Ovary (tissue), 10 donors: ENCODE results near the gene TIMP1. TPM values are rescaled to one million over a fixed set of nuclear protein-coding genes. Genes with fewer than 3 reads are reported as not detected.

ENCODE experiments used
- DNase-seq, 5 donors: peaks; one replicate each; pipeline ENCODE4 v3.0.0-alpha.2; 2019 to 2020
- H3K27ac ChIP-seq, 2 donors: fragments of 200-600 bp; one replicate each; pipeline versions ENCODE4 v1.5.1 to v1.8.0; 2019 to 2022
- H3K27me3 ChIP-seq: fragments of 200-600 bp; one replicate; pipeline ENCODE4 v1.8.0; 2022
- H3K36me3 ChIP-seq: fragments of 200-600 bp; sonication (generic); one replicate; pipeline ENCODE4 v1.5.1; 2019
- H3K4me1 ChIP-seq: one replicate; pipeline ENCODE4 v1.8.1; 2013; ENCODE audit warnings: mild to moderate bottlenecking, moderate library complexity; ENCODE audit not compliant: insufficient read depth
- H3K4me3 ChIP-seq: fragments of 200-600 bp; sonication (generic); one replicate; pipeline ENCODE4 v1.5.1; 2017
- H3K9me3 ChIP-seq, 2 donors: fragments of 200-600 bp in 1 of 2; sonication (generic) in 1 of 2; one replicate each; pipeline versions ENCODE4 v1.5.1 to v1.8.1; 2013 to 2019; ENCODE audit warnings: mild to moderate bottlenecking in 1 of 2, moderate library complexity in 1 of 2
- CTCF ChIP-seq, 3 donors: fragments of 450-650 bp in 2 of 3; fragments of 200-600 bp in 1 of 3; IDR thresholded peaks; one replicate each; pipeline versions ENCODE4 v1.5.1 to v1.8.0; 2016 to 2022; ENCODE audit warnings: antibody characterized with exemption in 3 of 3, mild to moderate bottlenecking in 1 of 3
- EP300 ChIP-seq: sonication (generic); formaldehyde crosslinking; IDR thresholded peaks from one replicate; pipeline ENCODE4 v1.6.1; 2017; ENCODE audit warnings: antibody characterized with exemption
- POLR2A ChIP-seq: fragments of 450-650 bp; IDR thresholded peaks from one replicate; pipeline ENCODE4 v1.6.1; 2017; ENCODE audit warnings: antibody characterized with exemption, mild to moderate bottlenecking, moderate library complexity
- WGBS, 3 donors: extraction: QIAGEN DNeasy Blood & Tissue Kit in 1 of 3; methylation state at CpG; one replicate each; pipeline versions ENCODE4 v1.1.5 to v1.1.7; 2013 to 2017; 5-methylcytosine and 5-hydroxymethylcytosine counted together
- intact Hi-C, 4 donors: fragments of 100-400 bp; cut with DNase I; formaldehyde crosslinking; loops; one replicate each; pipeline versions ENCODE4 v1.11.0 to v1.15.1; 2022 to 2023
- long read RNA-seq, 3 donors: library from polyadenylated mRNA in 2 of 3; unstranded in 2 of 3; transcript quantifications; one replicate each; pipeline ENCODE4 v2.0.0 and lab custom pipeline, GENCODE V29; 2021 to 2026
- polyA plus RNA-seq, 2 donors: library from polyadenylated mRNA; stranded (reverse); fragments of 200-250 nt in 1 of 2; fragments of 350-450 nt in 1 of 2; fragmentation: Illumina TruSeq in 1 of 2; extraction: RNeasy Lipid Tissue Mini Kit (QIAGEN cat#74804) in 1 of 2; gene quantifications; one replicate each; pipeline ENCODE4 v1.2.3, GENCODE V29; 2013 to 2014
- total RNA-seq, 7 donors: library from RNA; depleted of rRNA in 2 of 7; stranded (reverse); fragments of >200 nt in 2 of 7; fragmentation: NEBNext Ultra II Directional in 3 of 7; extraction: Animal tissue kit (Norgen Biotek cat#: 25700) in 3 of 7; gene quantifications; one replicate each; pipeline versions ENCODE4 v1.1.0 to v1.2.4, GENCODE V29; 2016 to 2023
- donor health status: DM: no; HTN: no; CAD: no; lungs with moderate emphysema.
- donor health status: DM: no; HTN: no; CAD: no.
- donor health status: Bipolar disorder and iron deficiency.
- donor health status: DM: yes; HTN: yes; CAD: no.
- donor health status: DM: no; HTN: no; CAD: no.
- donor health status: DM: yes; HTN: yes; CAD: no.

The TIMP1 gene
- 1,000 to 10,000 TPM in 1 of 7 donors, 100 to 1,000 TPM in 6; 247 to 1,009 (median 617) TPM for total RNA-seq
- polyA plus RNA-seq, result 1,000 to 10,000 TPM in 1 of 2 donors, 100 to 1,000 TPM in 1; 440 to 1,380 TPM
- long read RNA-seq, donor 1, transcript TIMP1-201 (6 exons, 892 nt), result major isoform, 254 of 288 reads
- long read RNA-seq, donor 1, transcript TIMP1-204 (2 exons, 595 nt), result minor isoform, 6 of 288 reads
- long read RNA-seq, donor 1, partial matches to known transcripts, result 20 of 288 reads
- long read RNA-seq, donor 1, other reads (novel, unspliced or antisense), result 6 of 288 reads
- long read RNA-seq, donor 2, transcript TIMP1-201 (6 exons, 892 nt), result major isoform, 75 of 82 reads
- long read RNA-seq, donor 2, partial matches to known transcripts, result 5 of 82 reads
- long read RNA-seq, donor 2, other reads (novel, unspliced or antisense), result 0 of 82 reads
- long read RNA-seq, donor 3, transcript TIMP1-201 (6 exons, 892 nt), result major isoform, 586 of 649 reads
- long read RNA-seq, donor 3, transcript TIMP1-204 (2 exons, 595 nt), result minor isoform, 19 of 649 reads
- long read RNA-seq, donor 3, partial matches to known transcripts, result 22 of 649 reads
- long read RNA-seq, donor 3, other reads (novel, unspliced or antisense), result 17 of 649 reads

GRCh38 chrX:47581731-47582647 lies at the start of gene TIMP1:
TIMP1 (plus strand) TSS chrX:47582436; CDS start chrX:47583416, 980 bp downstream.
- peaks cover 6% of the 10 kb centered on the region for H3K4me1 ChIP-seq
- H3K4me3 ChIP-seq, result peak within 1 kb of the TSS; percentile 45
- no peak for TF ChIP-seq EP300
- TF ChIP-seq POLR2A, result peak; percentile 68
- TF ChIP-seq CTCF (IDR thresholded peaks at IDR 0.05), result peak in 1 of 3 donors; percentile 12
- H3K36me3 ChIP-seq, result no peaks in the 10 kb centered on the region
- intact Hi-C loops, result no loop called here
- WGBS, 3 donors, result 22 to 42% (median 28%) methylated on average over 27 to 28 of the region's 28 CpGs
- H3K27ac ChIP-seq, result peak within 1 kb of the TSS; percentile 65 to 88
- H3K9me3 ChIP-seq, result no peaks in the 10 kb centered on the region
- H3K27me3 ChIP-seq, result no peaks in the 10 kb centered on the region
- DNase-seq, result peak; percentile 89 to 95 (median 91)

GRCh38 chrX:47539860-47540259 lies 42.4 kb upstream of the TIMP1 start:
- TF ChIP-seq CTCF (IDR thresholded peaks at IDR 0.05) (no peak), EP300 (no peak), POLR2A (no peak)
- H3K4me3 ChIP-seq, result no peak overlapping the region
- no peaks in the 10 kb centered on the region for H3K27me3 ChIP-seq
- DNase-seq, result no peak
- intact Hi-C loops, result loop anchor here in 2 of 4 donors (10.0 kb wide), 2 partner anchors 95 to 105 kb away; no protein-coding TSS in a partner anchor
- no peaks in the 10 kb centered on the region for H3K9me3 ChIP-seq
- H3K27ac ChIP-seq, result no peak overlapping the region
- H3K4me1 ChIP-seq, result no peaks in the 10 kb centered on the region
- no peaks in the 10 kb centered on the region for H3K36me3 ChIP-seq

- H3K4me1 ChIP-seq, result no peaks in the 10 kb centered on the region
- TF ChIP-seq POLR2A (peak; percentile 53), CTCF (IDR thresholded peaks at IDR 0.05) (peak; percentile 32 to 78 (median 66)), EP300 (no peak)
- no peaks in the 10 kb centered on the region for H3K27me3 ChIP-seq
- peak; percentile 70 to 85 (median 76) for DNase-seq
- H3K4me3 ChIP-seq, result no peak overlapping the region
- WGBS, 3 donors, result 34 to 41% (median 39%) methylated on average over 15 of the region's 15 CpGs
- H3K27ac ChIP-seq, result peak overlapping the region; percentile 15 to 61
- no peaks in the 10 kb centered on the region for H3K9me3 ChIP-seq
- H3K36me3 ChIP-seq, result no peaks in the 10 kb centered on the region
- intact Hi-C loops, result no loop called here
These were observed 41.3 kb upstream of the TIMP1 start for GRCh38 chrX:47540754-47541538.
